ENCODE results near the gene DOCK7.

Gene DOCK7

DNA sequence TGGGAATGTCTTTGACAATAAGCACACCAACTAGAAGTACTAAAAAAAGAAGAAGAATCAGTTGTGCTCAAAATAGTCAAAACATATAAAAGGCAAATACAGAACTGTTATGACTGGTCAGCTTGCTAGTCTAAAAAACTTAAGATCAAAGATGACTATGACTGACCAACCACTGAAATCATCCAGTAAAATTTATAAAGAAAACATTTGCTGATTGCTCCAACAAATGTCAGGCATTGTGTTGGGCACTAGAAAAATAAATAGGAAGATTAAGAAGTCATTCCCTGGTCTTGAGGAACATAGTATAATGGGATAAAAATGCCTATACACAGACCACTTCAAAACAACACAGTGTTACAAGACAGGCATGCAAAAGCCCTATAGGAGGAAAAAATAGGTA lies 100.2 kb downstream of the DOCK7 start:
- Histone ChIP-seq H4K12ac (ENCODE audit: low read depth, low read length) (no peak overlapping the region), H3K9me3 (ENCODE audit: insufficient read depth, low read depth, low read length) (no peaks in the 10 kb centered on the region), H3K23ac (ENCODE audit: low read length) (no peak overlapping the region), H2AFZ (ENCODE audit: insufficient read depth, low read length, poor library complexity) (no peak overlapping the region), H3K18ac (ENCODE audit: low read length) (no peak overlapping the region), H3K4me2 (ENCODE audit: low read length) (no peak overlapping the region), H3K79me2 (ENCODE audit: control insufficient read depth, insufficient read depth, low read length, poor library complexity) (no peaks in the 10 kb centered on the region), H4K91ac (ENCODE audit: low read depth, low read length) (no peak overlapping the region), H3K4ac (ENCODE audit: low read depth, low read length) (no peak overlapping the region), H2AK5ac (ENCODE audit: low read length) (no peak overlapping the region), H4K8ac (ENCODE audit: low read depth, low read length) (no peak overlapping the region), H3K4me1 (ENCODE audit: control insufficient read depth in 1 of 2, insufficient read depth in 2 of 2, low read length in 2 of 2) (no peaks in the 10 kb centered on the region), H2BK5ac (ENCODE audit: low read depth, low read length, poor library complexity) (no peak overlapping the region), H3K14ac (ENCODE audit: low read length) (no peak overlapping the region), H3K4me3 (ENCODE audit: low read depth, low read length) (no peak overlapping the region), H3K79me1 (ENCODE audit: low read length) (no peaks in the 10 kb centered on the region), H3K27ac (ENCODE audit: low read depth, low read length) (no peak overlapping the region), H3K9ac (ENCODE audit: low read length) (no peak overlapping the region), H3K36me3 (ENCODE audit: control insufficient read depth in 1 of 2, insufficient read depth in 2 of 2, low read length in 2 of 2) (no peaks in the 10 kb centered on the region), H2BK12ac (ENCODE audit: low read length) (no peak overlapping the region), H3K27me3 (ENCODE audit: insufficient read depth, low read length) (no peaks in the 10 kb centered on the region), H2BK120ac (ENCODE audit: insufficient read depth, low read length, poor library complexity) (no peak overlapping the region)
- no peak for DNase-seq

DNA sequence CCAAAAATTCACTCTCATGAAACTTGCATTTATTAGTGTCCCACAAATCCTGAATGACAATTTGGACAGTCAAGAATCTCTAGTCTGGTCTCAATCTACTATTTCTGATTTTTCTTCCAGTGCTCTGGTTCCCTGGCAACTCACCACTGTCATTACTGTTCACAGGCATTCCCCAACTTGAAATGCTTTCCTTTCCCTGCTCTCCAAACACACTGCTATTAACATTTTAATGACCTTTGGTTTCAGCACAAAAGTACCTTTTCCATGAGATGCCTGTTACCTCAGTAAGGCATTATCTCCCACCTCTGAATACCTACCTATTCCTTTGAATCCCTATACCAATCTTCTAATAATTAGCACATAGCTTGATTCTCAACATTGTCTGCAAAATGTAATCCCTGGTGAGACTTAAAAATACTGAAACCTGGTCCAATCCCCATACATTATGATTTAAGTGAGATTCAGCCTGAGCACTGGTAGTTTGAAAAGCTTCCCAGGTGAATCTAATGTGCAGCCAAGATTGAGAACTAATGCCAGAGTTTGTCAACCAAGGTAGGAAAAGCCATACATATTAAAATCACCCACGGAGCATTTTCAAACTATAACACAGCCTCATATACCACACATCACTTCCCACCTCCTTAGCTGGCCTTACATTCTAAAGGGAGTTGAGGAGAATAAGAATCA lies 102.6 kb downstream of the DOCK7 start:
- Histone ChIP-seq H3K27ac (ENCODE audit: low read depth, low read length) (no peak overlapping the region), H2AFZ (ENCODE audit: insufficient read depth, low read length, poor library complexity) (no peak overlapping the region), H3K9ac (ENCODE audit: low read length) (no peak overlapping the region), H3K4me2 (ENCODE audit: low read length) (no peak overlapping the region), H3K4ac (ENCODE audit: low read depth, low read length) (no peak overlapping the region), H4K8ac (ENCODE audit: low read depth, low read length) (no peak overlapping the region), H3K36me3 (ENCODE audit: control insufficient read depth in 1 of 2, insufficient read depth in 2 of 2, low read length in 2 of 2) (no peaks in the 10 kb centered on the region), H4K91ac (ENCODE audit: low read depth, low read length) (no peak overlapping the region), H3K4me3 (ENCODE audit: low read depth, low read length) (no peak overlapping the region), H3K9me3 (ENCODE audit: insufficient read depth, low read depth, low read length) (no peaks in the 10 kb centered on the region), H3K4me1 (ENCODE audit: control insufficient read depth in 1 of 2, insufficient read depth in 2 of 2, low read length in 2 of 2) (no peaks in the 10 kb centered on the region), H3K79me1 (ENCODE audit: low read length) (no peaks in the 10 kb centered on the region), H2AK5ac (ENCODE audit: low read length) (no peak overlapping the region), H3K23ac (ENCODE audit: low read length) (no peak overlapping the region), H2BK5ac (ENCODE audit: low read depth, low read length, poor library complexity) (no peak overlapping the region), H2BK12ac (ENCODE audit: low read length) (no peak overlapping the region), H3K79me2 (ENCODE audit: control insufficient read depth, insufficient read depth, low read length, poor library complexity) (no peaks in the 10 kb centered on the region), H2BK120ac (ENCODE audit: insufficient read depth, low read length, poor library complexity) (no peak overlapping the region), H4K12ac (ENCODE audit: low read depth, low read length) (no peak overlapping the region), H3K14ac (ENCODE audit: low read length) (no peak overlapping the region), H3K27me3 (ENCODE audit: insufficient read depth, low read length) (no peaks in the 10 kb centered on the region), H3K18ac (ENCODE audit: low read length) (no peak overlapping the region)
- DNase-seq = no peak
- no CpG with 5 or more reads among the region's 1 CpG for WGBS (ENCODE audit: extremely low coverage, insufficient coverage, insufficient read length)

DNA sequence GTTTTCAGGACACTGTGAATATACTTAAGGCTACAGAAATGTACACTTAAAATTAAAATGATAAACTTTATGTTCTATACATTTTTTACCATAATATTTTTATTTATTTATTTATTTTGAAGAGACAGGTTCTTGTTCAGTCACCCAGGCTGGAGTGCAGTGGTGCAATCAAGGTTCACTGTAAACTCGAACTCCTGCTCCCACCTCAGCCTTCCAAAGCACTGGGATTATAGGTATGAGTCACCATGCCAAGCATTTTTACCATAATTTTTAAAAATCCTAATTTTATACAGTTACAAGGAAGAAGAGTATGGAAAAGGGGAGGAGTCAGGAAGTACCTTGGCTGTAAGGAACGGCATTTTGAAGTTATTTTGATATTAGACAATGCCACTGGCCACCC lies 114.5 kb downstream of the DOCK7 start:
- no peaks in the 10 kb centered on the region for H3K79me1 ChIP-seq (ENCODE audit: low read length)
- DNase-seq = peak in 1 of 2 donors; percentile 0
- H2AFZ ChIP-seq (ENCODE audit: insufficient read depth, low read length, poor library complexity) = no peak overlapping the region
- no peak overlapping the region for H2BK120ac ChIP-seq (ENCODE audit: insufficient read depth, low read length, poor library complexity)
- WGBS (ENCODE audit: extremely low coverage, insufficient coverage, insufficient read length) = no CpG with 5 or more reads among the region's 2 CpGs
- H4K8ac ChIP-seq (ENCODE audit: low read depth, low read length) = no peak overlapping the region
- H3K9me3 ChIP-seq (ENCODE audit: insufficient read depth, low read depth, low read length) = no peaks in the 10 kb centered on the region
- no peak overlapping the region for H3K9ac ChIP-seq (ENCODE audit: low read length)
- H3K4me1 ChIP-seq (ENCODE audit: control insufficient read depth in 1 of 2, insufficient read depth in 2 of 2, low read length in 2 of 2) = no peaks in the 10 kb centered on the region
- peaks cover 2 to 3% of the 10 kb centered on the region in 2 experiments for H3K36me3 ChIP-seq (ENCODE audit: control insufficient read depth in 1 of 2, insufficient read depth in 2 of 2, low read length in 2 of 2)
- no peak overlapping the region for H3K4ac ChIP-seq (ENCODE audit: low read depth, low read length)
- no peak overlapping the region for H3K23ac ChIP-seq (ENCODE audit: low read length)
- H2BK5ac ChIP-seq (ENCODE audit: low read depth, low read length, poor library complexity) = no peak overlapping the region
- no peak overlapping the region for H3K14ac ChIP-seq (ENCODE audit: low read length)
- H2BK12ac ChIP-seq (ENCODE audit: low read length) = no peak overlapping the region
- H3K27me3 ChIP-seq (ENCODE audit: insufficient read depth, low read length) = no peaks in the 10 kb centered on the region
- H4K91ac ChIP-seq (ENCODE audit: low read depth, low read length) = no peak overlapping the region
- H3K4me3 ChIP-seq (ENCODE audit: low read depth, low read length) = no peak overlapping the region
- H3K4me2 ChIP-seq (ENCODE audit: low read length) = no peak overlapping the region
- no peak overlapping the region for H3K18ac ChIP-seq (ENCODE audit: low read length)
- H3K27ac ChIP-seq (ENCODE audit: low read depth, low read length) = no peak overlapping the region
- H2AK5ac ChIP-seq (ENCODE audit: low read length) = no peak overlapping the region
- no peaks in the 10 kb centered on the region for H3K79me2 ChIP-seq (ENCODE audit: control insufficient read depth, insufficient read depth, low read length, poor library complexity)
- H4K12ac ChIP-seq (ENCODE audit: low read depth, low read length) = no peak overlapping the region

DNA sequence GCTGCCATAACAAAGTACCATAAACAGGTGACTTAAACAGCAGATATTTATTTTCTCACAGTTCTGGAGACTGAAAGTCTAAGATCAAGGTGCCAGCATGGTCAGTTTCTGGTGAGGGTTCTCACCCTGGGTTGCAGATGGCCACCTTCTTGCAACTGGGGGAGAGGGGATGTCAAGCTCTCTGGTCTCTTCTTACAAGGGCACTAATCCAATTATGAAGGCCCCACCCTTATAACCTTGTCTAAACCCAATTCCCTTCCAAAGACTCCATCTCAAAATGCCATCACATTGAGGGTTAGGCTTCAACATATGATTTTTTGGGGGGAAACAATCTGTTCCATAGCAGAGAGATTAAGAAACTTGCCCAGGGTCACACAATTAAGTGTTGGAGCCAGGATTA lies 115.7 kb downstream of the DOCK7 start:
- Histone ChIP-seq H3K9me3 (ENCODE audit: insufficient read depth, low read depth, low read length) (no peaks in the 10 kb centered on the region), H3K79me1 (ENCODE audit: low read length) (no peaks in the 10 kb centered on the region), H3K4me1 (ENCODE audit: control insufficient read depth in 1 of 2, insufficient read depth in 2 of 2, low read length in 2 of 2) (no peaks in the 10 kb centered on the region)

More for the DNA sequence above, 115.7 kb downstream of the DOCK7 start:
- H3K36me3 ChIP-seq (ENCODE audit: control insufficient read depth in 1 of 2, insufficient read depth in 2 of 2, low read length in 2 of 2) = peaks cover 0 to 2% of the 10 kb centered on the region in 2 experiments
- H3K4me2 ChIP-seq (ENCODE audit: low read length) = no peak overlapping the region
- no peak overlapping the region for H3K4ac ChIP-seq (ENCODE audit: low read depth, low read length)
- no peak for DNase-seq
- H3K4me3 ChIP-seq (ENCODE audit: low read depth, low read length) = no peak overlapping the region
- no peak overlapping the region for H2AK5ac ChIP-seq (ENCODE audit: low read length)
- no peak overlapping the region for H4K12ac ChIP-seq (ENCODE audit: low read depth, low read length)
- no peak overlapping the region for H3K23ac ChIP-seq (ENCODE audit: low read length)
- no peak overlapping the region for H3K18ac ChIP-seq (ENCODE audit: low read length)
- H3K27ac ChIP-seq (ENCODE audit: low read depth, low read length) = no peak overlapping the region
- H3K27me3 ChIP-seq (ENCODE audit: insufficient read depth, low read length) = no peaks in the 10 kb centered on the region
- no peaks in the 10 kb centered on the region for H3K79me2 ChIP-seq (ENCODE audit: control insufficient read depth, insufficient read depth, low read length, poor library complexity)
- no peak overlapping the region for H3K9ac ChIP-seq (ENCODE audit: low read length)
- H2AFZ ChIP-seq (ENCODE audit: insufficient read depth, low read length, poor library complexity) = no peak overlapping the region
- no peak overlapping the region for H4K8ac ChIP-seq (ENCODE audit: low read depth, low read length)
- H4K91ac ChIP-seq (ENCODE audit: low read depth, low read length) = no peak overlapping the region
- no peak overlapping the region for H2BK120ac ChIP-seq (ENCODE audit: insufficient read depth, low read length, poor library complexity)
- no peak overlapping the region for H2BK12ac ChIP-seq (ENCODE audit: low read length)
- H2BK5ac ChIP-seq (ENCODE audit: low read depth, low read length, poor library complexity) = no peak overlapping the region
- H3K14ac ChIP-seq (ENCODE audit: low read length) = no peak overlapping the region
